CD4-positive, CD25-positive, alpha-beta regulatory T cell (primary cell): Measurements from ENCODE around the gene RNF169. TPM values are rescaled to one million over a fixed set of nuclear protein-coding genes. Genes with fewer than 3 reads are reported as not detected.

Experiments used
- ATAC-seq, 2 donors: fragments of 150-1000 bp; cut with Tn5 transposase; one replicate each; pipeline ENCODE4 v1.10.0; 2021; ENCODE audit warnings: low read depth in 2 of 2, moderate number of reproducible peaks in 2 of 2, moderate library complexity in 1 of 2
- DNase-seq, 3 donors: peaks; one replicate each; pipeline versions ENCODE4 v3.0.0 to v3.0.0-alpha.2; 2012 to 2022; ENCODE audit warnings: mixed read lengths in 1 of 3
- H3K27ac ChIP-seq: one replicate; pipeline ENCODE4 v1.7.0; 2013; ENCODE audit warnings: mild to moderate bottlenecking, low read length; ENCODE audit not compliant: insufficient read depth, poor library complexity, severe bottlenecking
- H3K27me3 ChIP-seq: one replicate; pipeline ENCODE4 v1.7.0; 2013; ENCODE audit warnings: low read length; ENCODE audit not compliant: control insufficient read depth, insufficient read depth
- H3K36me3 ChIP-seq: one replicate; pipeline ENCODE4 v1.7.0; 2013; ENCODE audit warnings: mild to moderate bottlenecking, low read length, moderate library complexity; ENCODE audit not compliant: control insufficient read depth, insufficient read depth
- H3K4me1 ChIP-seq: 2 replicates; pipeline ENCODE4 v1.7.0; 2013; ENCODE audit warnings: mild to moderate bottlenecking, low read length; ENCODE audit not compliant: insufficient read depth, control insufficient read depth, poor library complexity, severe bottlenecking
- H3K4me3 ChIP-seq: one replicate; pipeline ENCODE4 v1.7.0; 2013; ENCODE audit warnings: low read depth, mild to moderate bottlenecking, low read length, moderate library complexity
- H3K9me3 ChIP-seq, 2 experiments: 1 replicate in 1 of 2; 2 replicates in 1 of 2; pipeline ENCODE4 v1.7.0; 2013; ENCODE audit warnings: low read length in 2 of 2, mild to moderate bottlenecking in 1 of 2, moderate library complexity in 1 of 2; ENCODE audit not compliant: control insufficient read depth in 2 of 2
- H3K27ac Mint-ChIP-seq, 3 donors: one replicate each; pipeline ENCODE4 v1.8.0; 2020 to 2022; ENCODE audit warnings: mild to moderate bottlenecking in 3 of 3, mixed read lengths in 3 of 3, moderate library complexity in 2 of 3
- H3K27me3 Mint-ChIP-seq: one replicate; pipeline ENCODE4 v1.8.0; 2022; ENCODE audit warnings: mild to moderate bottlenecking, mixed read lengths
- H3K36me3 Mint-ChIP-seq: one replicate; pipeline ENCODE4 v1.8.0; 2020; ENCODE audit warnings: mixed read lengths
- H3K4me1 Mint-ChIP-seq, 4 donors: one replicate each; pipeline ENCODE4 v1.8.0; 2020 to 2022; ENCODE audit warnings: mixed read lengths in 4 of 4, mild to moderate bottlenecking in 1 of 4
- H3K4me3 Mint-ChIP-seq, 4 donors: one replicate each; pipeline ENCODE4 v1.8.0; 2020 to 2022; ENCODE audit warnings: mild to moderate bottlenecking in 4 of 4, mixed read lengths in 4 of 4, moderate library complexity in 3 of 4
- H3K9me3 Mint-ChIP-seq, 7 donors: one replicate each; pipeline ENCODE4 v1.8.0; 2020 to 2022; ENCODE audit warnings: mixed read lengths in 7 of 7, mild to moderate bottlenecking in 3 of 7, moderate library complexity in 2 of 7
- polyA plus RNA-seq, 4 donors: library from polyadenylated mRNA; unstranded; fragments of 300-500 nt; fragmentation: Illumina TruSeq; gene quantifications; one replicate each; pipeline ENCODE4 v1.2.3, GENCODE V29; 2021
- total RNA-seq: library from RNA; stranded (reverse); gene quantifications from one replicate; pipeline ENCODE4 v1.2.3, GENCODE V29; 2022

RNF169 gene
- total and polyA plus RNA-seq, 5 donors from 2014 or later, result 1.3 to 30.2 (median 1.4) TPM

GRCh38 chr11:74720596-74721478, 27.8 kb upstream of the RNF169 start:
- peaks cover 0 to 1% (median 0%) of the 10 kb centered on the region in 4 donors for H3K4me1 Mint-ChIP-seq
- peaks cover 0 to 2% (median 0%) of the 10 kb centered on the region in 7 donors for H3K9me3 Mint-ChIP-seq
- no peak overlapping the region for H3K4me3 ChIP-seq
- ATAC-seq, result no peak
- H3K4me1 ChIP-seq, result no peaks in the 10 kb centered on the region
- H3K4me3 Mint-ChIP-seq, result no peak overlapping the region
- no peaks in the 10 kb centered on the region for H3K27me3 ChIP-seq
- peaks cover 20% of the 10 kb centered on the region for H3K27me3 Mint-ChIP-seq
- peak overlapping the region in 1 of 3 donors; percentile 40 for H3K27ac Mint-ChIP-seq
- H3K36me3 ChIP-seq, result no peaks in the 10 kb centered on the region
- no peaks in the 10 kb centered on the region for H3K36me3 Mint-ChIP-seq
- H3K27ac ChIP-seq, result no peak overlapping the region
- DNase-seq, result no peak
- H3K9me3 ChIP-seq, result no peaks in the 10 kb centered on the region

- H3K27ac ChIP-seq, result no peak overlapping the region
- H3K36me3 Mint-ChIP-seq, result no peaks in the 10 kb centered on the region
- H3K4me3 ChIP-seq, result no peak overlapping the region
- no peak overlapping the region for H3K4me3 Mint-ChIP-seq
- H3K27ac Mint-ChIP-seq, result no peak overlapping the region
- H3K27me3 ChIP-seq, result no peaks in the 10 kb centered on the region
- H3K36me3 ChIP-seq, result no peaks in the 10 kb centered on the region
- H3K4me1 Mint-ChIP-seq, result peaks cover 0 to 7% (median 0%) of the 10 kb centered on the region in 4 donors
- ATAC-seq (no peak), DNase-seq (no peak)
- H3K9me3 Mint-ChIP-seq, result peaks cover 0 to 2% (median 0%) of the 10 kb centered on the region in 7 donors
- H3K4me1 ChIP-seq, result peaks cover 4% of the 10 kb centered on the region
- no peaks in the 10 kb centered on the region for H3K9me3 ChIP-seq
- peaks cover 26% of the 10 kb centered on the region for H3K27me3 Mint-ChIP-seq
These were observed 27.2 kb upstream of the RNF169 start for GRCh38 chr11:74721479-74721835.

GRCh38 chr11:74723511-74723910, 25.1 kb upstream of the RNF169 start:
- Histone ChIP-seq H3K27me3 (peaks cover under 1% of the 10 kb centered on the region), H3K36me3 (no peaks in the 10 kb centered on the region), H3K9me3 (no peaks in the 10 kb centered on the region), H3K27ac (no peak overlapping the region), H3K4me3 (no peak overlapping the region), H3K4me1 (peaks cover 5% of the 10 kb centered on the region)
- H3K36me3 Mint-ChIP-seq, result no peaks in the 10 kb centered on the region
- peaks cover 0 to 9% (median 0%) of the 10 kb centered on the region in 4 donors for H3K4me1 Mint-ChIP-seq
- ATAC-seq (no peak), DNase-seq (no peak)
- no peak overlapping the region for H3K4me3 Mint-ChIP-seq
- no peak overlapping the region for H3K27ac Mint-ChIP-seq
- H3K27me3 Mint-ChIP-seq, result peaks cover 43% of the 10 kb centered on the region
- H3K9me3 Mint-ChIP-seq, result peaks cover 0 to 2% (median 0%) of the 10 kb centered on the region in 7 donors

- DNase-seq (no peak), ATAC-seq (no peak)
- Histone ChIP-seq H3K27me3 (peaks cover 12% of the 10 kb centered on the region), H3K36me3 (no peaks in the 10 kb centered on the region), H3K27ac (no peak overlapping the region), H3K4me3 (no peak overlapping the region), H3K9me3 (no peaks in the 10 kb centered on the region), H3K4me1 (peaks cover 5% of the 10 kb centered on the region)
- Mint-ChIP-seq H3K4me3 (no peak overlapping the region), H3K27me3 (peaks cover 63% of the 10 kb centered on the region), H3K9me3 (peaks cover 0 to 3% (median 0%) of the 10 kb centered on the region in 7 donors), H3K4me1 (peaks cover 0 to 10% (median 0%) of the 10 kb centered on the region in 4 donors), H3K27ac (no peak overlapping the region), H3K36me3 (no peaks in the 10 kb centered on the region)
These were observed 22.9 kb upstream of the RNF169 start for GRCh38 chr11:74725701-74726100.

GRCh38 chr11:74726547-74727182, 22.0 kb upstream of the RNF169 start:
- Mint-ChIP-seq H3K27ac (no peak overlapping the region), H3K4me1 (peaks cover 0 to 14% (median 0%) of the 10 kb centered on the region in 4 donors), H3K9me3 (peaks cover 0 to 5% (median 0%) of the 10 kb centered on the region in 7 donors), H3K4me3 (no peak overlapping the region), H3K36me3 (no peaks in the 10 kb centered on the region), H3K27me3 (peaks cover 65% of the 10 kb centered on the region)
- H3K36me3 ChIP-seq, result no peaks in the 10 kb centered on the region
- H3K27me3 ChIP-seq, result peaks cover 12% of the 10 kb centered on the region
- peaks cover 9% of the 10 kb centered on the region for H3K4me1 ChIP-seq
- H3K4me3 ChIP-seq, result no peak overlapping the region
- ATAC-seq (peak; percentile 79 to 89), DNase-seq (peak; percentile 26 to 58 (median 53))
- no peak overlapping the region for H3K27ac ChIP-seq
- no peaks in the 10 kb centered on the region for H3K9me3 ChIP-seq

GRCh38 chr11:74729397-74729796, 19.3 kb upstream of the RNF169 start:
- Histone ChIP-seq H3K36me3 (no peaks in the 10 kb centered on the region), H3K27ac (no peak overlapping the region), H3K27me3 (peaks cover 21% of the 10 kb centered on the region), H3K4me3 (no peak overlapping the region), H3K4me1 (peaks cover 10% of the 10 kb centered on the region), H3K9me3 (no peaks in the 10 kb centered on the region)
- H3K27me3 Mint-ChIP-seq, result peaks cover 72% of the 10 kb centered on the region
- no peak overlapping the region for H3K27ac Mint-ChIP-seq
- DNase-seq, result no peak
- H3K9me3 Mint-ChIP-seq, result peaks cover 0 to 6% (median 0%) of the 10 kb centered on the region in 7 donors
- no peaks in the 10 kb centered on the region for H3K36me3 Mint-ChIP-seq
- no peak overlapping the region for H3K4me3 Mint-ChIP-seq
- no peak for ATAC-seq
- H3K4me1 Mint-ChIP-seq, result peaks cover 0 to 20% (median 2%) of the 10 kb centered on the region in 4 donors

GRCh38 chr11:74730571-74731260, 17.9 kb upstream of the RNF169 start:
- Histone ChIP-seq H3K27ac (no peak overlapping the region), H3K4me1 (peaks cover 10% of the 10 kb centered on the region), H3K27me3 (peaks cover 25% of the 10 kb centered on the region), H3K9me3 (no peaks in the 10 kb centered on the region), H3K4me3 (no peak overlapping the region), H3K36me3 (no peaks in the 10 kb centered on the region)
- DNase-seq (no peak), ATAC-seq (no peak)
- H3K27me3 Mint-ChIP-seq, result peaks cover 75% of the 10 kb centered on the region
- peak overlapping the region in 1 of 4 donors; percentile 77 for H3K4me3 Mint-ChIP-seq
- H3K9me3 Mint-ChIP-seq, result peaks cover 0 to 6% (median 0%) of the 10 kb centered on the region in 7 donors
- peaks cover 0 to 20% (median 5%) of the 10 kb centered on the region in 4 donors for H3K4me1 Mint-ChIP-seq
- H3K27ac Mint-ChIP-seq, result no peak overlapping the region
- no peaks in the 10 kb centered on the region for H3K36me3 Mint-ChIP-seq
